ENCODE results near the gene MAP1LC3A.

The MAP1LC3A gene

GRCh38 chr20:34530342-34530741 is 28.2 kb upstream of the MAP1LC3A start:
- DNase-seq, result no peak

- DNase-seq, result no peak
Measured at GRCh38 chr20:34531608-34532265, 26.8 kb upstream of the MAP1LC3A start.

- DNase-seq, result no peak
Measured at GRCh38 chr20:34532320-34532719, 26.2 kb upstream of the MAP1LC3A start.

- DNase-seq, result no peak
Measured at GRCh38 chr20:34532756-34533155, 25.8 kb upstream of the MAP1LC3A start.

GRCh38 chr20:34534391-34535165 is 23.9 kb upstream of the MAP1LC3A start:
- no peak for DNase-seq

- DNase-seq, result no peak
Measured at GRCh38 chr20:34535301-34535840, 23.1 kb upstream of the MAP1LC3A start.

GRCh38 chr20:34535857-34536256 is 22.7 kb upstream of the MAP1LC3A start:
- no peak for DNase-seq

- DNase-seq, result no peak
Measured at GRCh38 chr20:34536798-34537394, 21.6 kb upstream of the MAP1LC3A start.

GRCh38 chr20:34537651-34538050 is 20.9 kb upstream of the MAP1LC3A start:
- no peak for DNase-seq

- peak; percentile 49 for DNase-seq
Measured at GRCh38 chr20:34538671-34539123, 19.8 kb upstream of the MAP1LC3A start.

- DNase-seq, result no peak
Measured at GRCh38 chr20:34539756-34540155, 18.8 kb upstream of the MAP1LC3A start.

- no peak for DNase-seq
Measured at GRCh38 chr20:34540596-34541263, 17.8 kb upstream of the MAP1LC3A start.

GRCh38 chr20:34541264-34541901 is 17.1 kb upstream of the MAP1LC3A start:
- no peak for DNase-seq

- no peak for DNase-seq
Measured at GRCh38 chr20:34541917-34542316, 16.6 kb upstream of the MAP1LC3A start.

- no peak for DNase-seq
Measured at GRCh38 chr20:34542439-34542838, 16.1 kb upstream of the MAP1LC3A start.

GRCh38 chr20:34543463-34544056 is 15.0 kb upstream of the MAP1LC3A start:
- DNase-seq, result no peak

- DNase-seq, result no peak
Measured at GRCh38 chr20:34544109-34544796, 14.3 kb upstream of the MAP1LC3A start.

GRCh38 chr20:34546751-34547181 is 11.8 kb upstream of the MAP1LC3A start:
- DNase-seq, result no peak

- no peak for DNase-seq
Measured at GRCh38 chr20:34547844-34548613, 10.5 kb upstream of the MAP1LC3A start.

- no peak for DNase-seq
Measured at GRCh38 chr20:34549291-34549928, 9.1 kb upstream of the MAP1LC3A start.
